ENCODE data around the gene GPN2.
A peak's percentile ranks its signal among the peaks of the same experiment; 100 is the strongest.

GRCh38 chr1:26851106-26851684 is 38.9 kb downstream of the GPN2 start:
- TF ChIP-seq CTCF (optimal IDR thresholded peaks at IDR 0.05 in 1 of 3, IDR thresholded peaks at IDR 0.05 in 1 of 3, conservative IDR thresholded peaks at IDR 0.05 in 1 of 3; ENCODE audit: extremely low read depth in 1 of 3, insufficient read depth in 2 of 3, low read length in 3 of 3) (peak in 2 of 3 experiments; percentile 63 to 75), EZH2 (IDR thresholded peaks at IDR 0.05; ENCODE audit: low read length) (no peak)

Measured in keratinocyte (primary cell).